SK-N-SH (cell line): ENCODE data around the gene TYR.

ENCODE experiments used
- MEF2A ChIP-seq: IDR thresholded peaks from 2 replicates; pipeline ENCODE4 v1.4.0; 2012; ENCODE audit warnings: low read depth, borderline replicate concordance
- POLR2AphosphoS5 ChIP-seq: IDR thresholded peaks from 2 replicates; pipeline ENCODE4 v1.6.1; 2012; ENCODE audit warnings: low read depth, low read length
- TF ChIP-seq, protein P1 (sequence below): fragments of 200-600 bp; sonication (generic); IDR thresholded peaks from 2 replicates; pipeline ENCODE4 v1.6.1; 2017; ENCODE audit warnings: antibody characterized with exemption, mild to moderate bottlenecking, moderate library complexity
- TF ChIP-seq, protein P2 (sequence below): IDR thresholded peaks from 2 replicates; pipeline ENCODE4 v1.6.1; 2012; ENCODE audit warnings: mild to moderate bottlenecking, low read depth, low read length, moderate library complexity
- TF ChIP-seq, protein P3 (sequence below): IDR thresholded peaks from 2 replicates; pipeline ENCODE4 v1.4.0; 2012; ENCODE audit warnings: low read depth

DNA sequence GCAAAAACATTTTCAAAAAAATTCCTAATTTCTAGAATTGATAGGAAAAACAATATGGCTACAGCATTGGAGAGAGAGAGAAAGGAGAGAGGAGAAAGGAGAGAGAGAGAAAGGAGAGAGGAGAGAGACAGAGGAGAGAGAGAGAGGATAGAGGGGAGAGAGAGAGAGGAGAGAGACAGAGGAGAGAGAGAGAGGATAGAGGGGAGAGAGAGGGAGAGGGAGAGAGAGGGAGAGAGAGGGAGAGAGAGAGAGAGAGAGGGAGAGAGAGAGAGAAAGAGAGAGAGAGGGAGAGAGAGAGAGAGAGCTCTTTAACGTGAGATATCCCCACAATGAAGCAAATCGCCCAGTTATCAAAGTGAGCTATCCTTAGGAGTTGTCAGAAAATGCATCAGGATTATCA lies 737 bp upstream of the TYR start:
- TF ChIP-seq, protein P1, sequence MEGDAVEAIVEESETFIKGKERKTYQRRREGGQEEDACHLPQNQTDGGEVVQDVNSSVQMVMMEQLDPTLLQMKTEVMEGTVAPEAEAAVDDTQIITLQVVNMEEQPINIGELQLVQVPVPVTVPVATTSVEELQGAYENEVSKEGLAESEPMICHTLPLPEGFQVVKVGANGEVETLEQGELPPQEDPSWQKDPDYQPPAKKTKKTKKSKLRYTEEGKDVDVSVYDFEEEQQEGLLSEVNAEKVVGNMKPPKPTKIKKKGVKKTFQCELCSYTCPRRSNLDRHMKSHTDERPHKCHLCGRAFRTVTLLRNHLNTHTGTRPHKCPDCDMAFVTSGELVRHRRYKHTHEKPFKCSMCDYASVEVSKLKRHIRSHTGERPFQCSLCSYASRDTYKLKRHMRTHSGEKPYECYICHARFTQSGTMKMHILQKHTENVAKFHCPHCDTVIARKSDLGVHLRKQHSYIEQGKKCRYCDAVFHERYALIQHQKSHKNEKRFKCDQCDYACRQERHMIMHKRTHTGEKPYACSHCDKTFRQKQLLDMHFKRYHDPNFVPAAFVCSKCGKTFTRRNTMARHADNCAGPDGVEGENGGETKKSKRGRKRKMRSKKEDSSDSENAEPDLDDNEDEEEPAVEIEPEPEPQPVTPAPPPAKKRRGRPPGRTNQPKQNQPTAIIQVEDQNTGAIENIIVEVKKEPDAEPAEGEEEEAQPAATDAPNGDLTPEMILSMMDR: no peak
- TF ChIP-seq, protein P2, sequence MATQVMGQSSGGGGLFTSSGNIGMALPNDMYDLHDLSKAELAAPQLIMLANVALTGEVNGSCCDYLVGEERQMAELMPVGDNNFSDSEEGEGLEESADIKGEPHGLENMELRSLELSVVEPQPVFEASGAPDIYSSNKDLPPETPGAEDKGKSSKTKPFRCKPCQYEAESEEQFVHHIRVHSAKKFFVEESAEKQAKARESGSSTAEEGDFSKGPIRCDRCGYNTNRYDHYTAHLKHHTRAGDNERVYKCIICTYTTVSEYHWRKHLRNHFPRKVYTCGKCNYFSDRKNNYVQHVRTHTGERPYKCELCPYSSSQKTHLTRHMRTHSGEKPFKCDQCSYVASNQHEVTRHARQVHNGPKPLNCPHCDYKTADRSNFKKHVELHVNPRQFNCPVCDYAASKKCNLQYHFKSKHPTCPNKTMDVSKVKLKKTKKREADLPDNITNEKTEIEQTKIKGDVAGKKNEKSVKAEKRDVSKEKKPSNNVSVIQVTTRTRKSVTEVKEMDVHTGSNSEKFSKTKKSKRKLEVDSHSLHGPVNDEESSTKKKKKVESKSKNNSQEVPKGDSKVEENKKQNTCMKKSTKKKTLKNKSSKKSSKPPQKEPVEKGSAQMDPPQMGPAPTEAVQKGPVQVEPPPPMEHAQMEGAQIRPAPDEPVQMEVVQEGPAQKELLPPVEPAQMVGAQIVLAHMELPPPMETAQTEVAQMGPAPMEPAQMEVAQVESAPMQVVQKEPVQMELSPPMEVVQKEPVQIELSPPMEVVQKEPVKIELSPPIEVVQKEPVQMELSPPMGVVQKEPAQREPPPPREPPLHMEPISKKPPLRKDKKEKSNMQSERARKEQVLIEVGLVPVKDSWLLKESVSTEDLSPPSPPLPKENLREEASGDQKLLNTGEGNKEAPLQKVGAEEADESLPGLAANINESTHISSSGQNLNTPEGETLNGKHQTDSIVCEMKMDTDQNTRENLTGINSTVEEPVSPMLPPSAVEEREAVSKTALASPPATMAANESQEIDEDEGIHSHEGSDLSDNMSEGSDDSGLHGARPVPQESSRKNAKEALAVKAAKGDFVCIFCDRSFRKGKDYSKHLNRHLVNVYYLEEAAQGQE: no peak
- TF ChIP-seq, protein P3, sequence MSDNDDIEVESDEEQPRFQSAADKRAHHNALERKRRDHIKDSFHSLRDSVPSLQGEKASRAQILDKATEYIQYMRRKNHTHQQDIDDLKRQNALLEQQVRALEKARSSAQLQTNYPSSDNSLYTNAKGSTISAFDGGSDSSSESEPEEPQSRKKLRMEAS: no peak
- TF ChIP-seq MEF2A: no peak
- no peak for TF ChIP-seq POLR2AphosphoS5
